ENCODE data around the gene PDCL2.
"Not testable (repeated sequence)": the region's sequence is repeated elsewhere in the genome, so short reads cannot be mapped to it uniquely, and the experiment has no call there.

Gene PDCL2

GRCh38 chr4:55592014-55592413, at the start of gene PDCL2:
TSS of gene PDCL2 (minus strand) at chr4:55592245. CDS start at chr4:55592109, 136 bp downstream.
- DNase-seq = no peak

- no peak for DNase-seq
Measured at GRCh38 chr4:55637272-55637820, 45.3 kb upstream of the PDCL2 start.

GRCh38 chr4:55636656-55636999, 44.6 kb upstream of the PDCL2 start:
- no peak for DNase-seq

- DNase-seq = peak; percentile 10
Measured at GRCh38 chr4:55635741-55636655, 44.0 kb upstream of the PDCL2 start, which contains the start of gene NMU. TSS of gene NMU (minus strand) at chr4:55636298. CDS start at chr4:55636192, 106 bp downstream.

- no peak for DNase-seq
Measured at GRCh38 chr4:55635282-55635681, 43.2 kb upstream of the PDCL2 start.

GRCh38 chr4:55634417-55635128, 42.5 kb upstream of the PDCL2 start:
- no peak for DNase-seq

- no peak for DNase-seq
Measured at GRCh38 chr4:55633903-55634302, 41.9 kb upstream of the PDCL2 start.

GRCh38 chr4:55625835-55626234, 33.8 kb upstream of the PDCL2 start:
- DNase-seq = no peak

- not testable (repeated sequence) for DNase-seq
Measured at GRCh38 chr4:55624063-55624462, 32.0 kb upstream of the PDCL2 start.

GRCh38 chr4:55618546-55619143, 26.6 kb upstream of the PDCL2 start:
- DNase-seq = no peak

- no peak for DNase-seq
Measured at GRCh38 chr4:55617587-55618197, 25.6 kb upstream of the PDCL2 start.

GRCh38 chr4:55615008-55615407, 23.0 kb upstream of the PDCL2 start:
- peak; percentile 6 for DNase-seq

- DNase-seq = no peak
Measured at GRCh38 chr4:55613621-55614020, 21.6 kb upstream of the PDCL2 start.

- DNase-seq = no peak
Measured at GRCh38 chr4:55612341-55612740, 20.3 kb upstream of the PDCL2 start.

- no peak for DNase-seq
Measured at GRCh38 chr4:55611358-55612059, 19.5 kb upstream of the PDCL2 start.

GRCh38 chr4:55610381-55610780, 18.3 kb upstream of the PDCL2 start:
- DNase-seq = no peak

GRCh38 chr4:55609393-55609866, 17.4 kb upstream of the PDCL2 start:
- DNase-seq = no peak

- no peak for DNase-seq
Measured at GRCh38 chr4:55608591-55608990, 16.5 kb upstream of the PDCL2 start.

- DNase-seq = no peak
Measured at GRCh38 chr4:55604996-55605395, 13.0 kb upstream of the PDCL2 start.

GRCh38 chr4:55600640-55601039, 8.6 kb upstream of the PDCL2 start:
- no peak for DNase-seq

- no peak for DNase-seq
Measured at GRCh38 chr4:55598641-55599040, 6.6 kb upstream of the PDCL2 start.

- DNase-seq = no peak
Measured at GRCh38 chr4:55588160-55588559, 3.9 kb downstream of the PDCL2 start.
